Trophoblast cell (in vitro differentiated cells and primary cell): Measurements from ENCODE around the gene RTKN2.
A peak's percentile ranks its signal among the peaks of the same experiment; 100 is the strongest.

ENCODE experiments used
- DNase-seq, 2 donors: peaks; one replicate each; pipeline ENCODE4 v3.0.0-alpha.2; 2016
- H2AFZ ChIP-seq: 2 replicates; pipeline ENCODE4 v1.6.1; 2013; ENCODE audit warnings: low read length, moderate library complexity, mild to moderate bottlenecking; ENCODE audit not compliant: insufficient read depth, poor library complexity
- H2AK5ac ChIP-seq: 2 replicates; pipeline ENCODE4 v1.6.1; 2013; ENCODE audit warnings: mild to moderate bottlenecking, low read length
- H2BK120ac ChIP-seq: 2 replicates; pipeline ENCODE4 v1.6.1; 2013; ENCODE audit warnings: low read length, mild to moderate bottlenecking, moderate library complexity; ENCODE audit not compliant: insufficient read depth, poor library complexity
- H2BK12ac ChIP-seq: 2 replicates; pipeline ENCODE4 v1.6.1; 2013; ENCODE audit warnings: mild to moderate bottlenecking, low read length, moderate library complexity
- H2BK5ac ChIP-seq: 2 replicates; pipeline ENCODE4 v1.6.1; 2013; ENCODE audit warnings: low read length, low read depth, moderate library complexity, mild to moderate bottlenecking; ENCODE audit not compliant: poor library complexity
- H3K14ac ChIP-seq: 2 replicates; pipeline ENCODE4 v1.6.1; 2013; ENCODE audit warnings: mild to moderate bottlenecking, low read length
- H3K18ac ChIP-seq: 2 replicates; pipeline ENCODE4 v1.6.1; 2013; ENCODE audit warnings: mild to moderate bottlenecking, low read length
- H3K23ac ChIP-seq: 2 replicates; pipeline ENCODE4 v1.6.1; 2013; ENCODE audit warnings: low read length
- H3K27ac ChIP-seq: 2 replicates; pipeline ENCODE4 v1.5.1; 2013; ENCODE audit warnings: low read depth, mild to moderate bottlenecking, inconsistent platforms, low read length, moderate library complexity
- H3K27me3 ChIP-seq: 2 replicates; pipeline ENCODE4 v1.6.1; 2013; ENCODE audit warnings: inconsistent platforms, mild to moderate bottlenecking, low read length, moderate library complexity; ENCODE audit not compliant: insufficient read depth
- H3K36me3 ChIP-seq, 2 experiments: 1 replicate in 1 of 2; 2 replicates in 1 of 2; pipeline ENCODE4 v1.6.1; 2013; ENCODE audit warnings: low read length in 2 of 2, mild to moderate bottlenecking in 2 of 2, moderate library complexity in 1 of 2; ENCODE audit not compliant: insufficient read depth in 2 of 2, control insufficient read depth in 1 of 2
- H3K4ac ChIP-seq: 2 replicates; pipeline ENCODE4 v1.6.1; 2013; ENCODE audit warnings: low read depth, mild to moderate bottlenecking, low read length, moderate library complexity
- H3K4me1 ChIP-seq, 2 experiments: 1 replicate in 1 of 2; 2 replicates in 1 of 2; pipeline ENCODE4 v1.6.1; 2013; ENCODE audit warnings: low read length in 2 of 2, mild to moderate bottlenecking in 2 of 2, moderate library complexity in 1 of 2; ENCODE audit not compliant: insufficient read depth in 2 of 2, control insufficient read depth in 1 of 2
- H3K4me2 ChIP-seq: 2 replicates; pipeline ENCODE4 v1.6.1; 2013; ENCODE audit warnings: inconsistent platforms, mild to moderate bottlenecking, low read length, moderate library complexity
- H3K4me3 ChIP-seq: 2 replicates; pipeline ENCODE4 v1.5.1; 2013; ENCODE audit warnings: mild to moderate bottlenecking, low read depth, low read length, inconsistent platforms
- H3K79me1 ChIP-seq: one replicate; pipeline ENCODE4 v1.6.1; 2013; ENCODE audit warnings: low read length
- H3K79me2 ChIP-seq: 2 replicates; pipeline ENCODE4 v1.6.1; 2013; ENCODE audit warnings: low read length, mild to moderate bottlenecking; ENCODE audit not compliant: control insufficient read depth, insufficient read depth, poor library complexity
- H3K9ac ChIP-seq: 2 replicates; pipeline ENCODE4 v1.6.1; 2013; ENCODE audit warnings: mild to moderate bottlenecking, low read length
- H3K9me3 ChIP-seq: 2 replicates; pipeline ENCODE4 v1.6.1; 2013; ENCODE audit warnings: low read depth, mild to moderate bottlenecking, control low read depth, inconsistent platforms, low read length; ENCODE audit not compliant: insufficient read depth
- H4K12ac ChIP-seq: 2 replicates; pipeline ENCODE4 v1.6.1; 2013; ENCODE audit warnings: low read depth, mild to moderate bottlenecking, low read length, moderate library complexity
- H4K8ac ChIP-seq: 2 replicates; pipeline ENCODE4 v1.6.1; 2013; ENCODE audit warnings: low read depth, mild to moderate bottlenecking, low read length, moderate library complexity
- H4K91ac ChIP-seq: one replicate; pipeline ENCODE4 v1.6.1; 2013; ENCODE audit warnings: low read depth, mild to moderate bottlenecking, low read length, moderate library complexity
- WGBS: extraction: QIAGEN DNeasy Blood & Tissue Kit; methylation state at CpG from one replicate; pipeline ENCODE4 v1.1.7; 2013; ENCODE audit warnings: missing lambda C conversion rate; ENCODE audit not compliant: insufficient read length, insufficient coverage; ENCODE audit errors: extremely low coverage; 5-methylcytosine and 5-hydroxymethylcytosine counted together

The RTKN2 gene

DNA sequence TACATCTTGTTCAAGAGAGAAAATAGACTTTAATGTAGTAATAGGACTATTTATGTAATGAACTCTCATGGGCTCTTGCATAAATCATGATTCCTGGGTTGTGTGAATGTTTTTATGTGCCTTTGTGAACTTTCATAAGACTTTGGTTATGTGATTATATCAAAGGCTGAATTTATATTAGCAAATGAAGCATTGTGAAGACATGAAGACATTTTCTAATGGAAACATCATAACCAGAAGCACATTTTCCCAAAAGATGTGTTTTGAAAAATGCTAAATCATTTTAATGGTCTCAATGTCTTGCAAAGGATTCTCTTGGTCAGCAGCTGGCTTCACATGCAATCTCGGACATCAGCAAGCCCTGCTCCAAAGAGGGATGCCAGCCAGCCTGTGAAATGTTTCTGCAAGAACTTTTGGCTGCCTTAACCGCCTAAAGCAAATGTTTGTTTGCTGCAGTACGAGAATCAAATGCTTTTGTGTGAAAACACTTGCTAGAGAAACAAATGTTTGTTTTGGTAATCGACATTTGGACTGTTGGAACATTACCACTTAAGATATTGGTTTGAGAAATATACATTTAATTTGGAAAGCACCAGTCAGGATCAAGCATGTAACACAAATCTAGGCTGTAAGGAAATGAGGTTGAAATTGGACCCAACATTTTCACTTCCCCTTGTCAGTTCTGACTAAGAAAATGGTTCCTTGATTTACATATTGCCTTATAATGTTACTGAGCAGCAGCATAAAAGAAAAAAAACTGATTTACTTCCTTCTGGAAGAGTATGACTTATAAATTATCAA, 102.1 kb downstream of the RTKN2 start:
- no peaks in the 10 kb centered on the region for H3K4me1 ChIP-seq
- H2BK120ac ChIP-seq, result no peak overlapping the region
- no peaks in the 10 kb centered on the region for H3K36me3 ChIP-seq
- no peak overlapping the region for H3K9ac ChIP-seq
- no peaks in the 10 kb centered on the region for H3K9me3 ChIP-seq
- no peak overlapping the region for H2BK12ac ChIP-seq
- H2AFZ ChIP-seq, result no peak overlapping the region
- no peak overlapping the region for H4K8ac ChIP-seq
- H3K23ac ChIP-seq, result no peak overlapping the region
- H4K12ac ChIP-seq, result no peak overlapping the region
- H3K14ac ChIP-seq, result no peak overlapping the region
- H3K4me2 ChIP-seq, result no peak overlapping the region
- H2AK5ac ChIP-seq, result no peak overlapping the region
- H2BK5ac ChIP-seq, result no peak overlapping the region
- peak in 1 of 2 donors; percentile 18 for DNase-seq
- H3K79me2 ChIP-seq, result no peaks in the 10 kb centered on the region
- H3K18ac ChIP-seq, result no peak overlapping the region
- H3K4ac ChIP-seq, result no peak overlapping the region
- no CpG with 5 or more reads among the region's 4 CpGs for whole genome bisulfite sequencing
- H3K4me3 ChIP-seq, result no peak overlapping the region
- H4K91ac ChIP-seq, result no peak overlapping the region
- H3K79me1 ChIP-seq, result no peaks in the 10 kb centered on the region
- no peaks in the 10 kb centered on the region for H3K27me3 ChIP-seq
- H3K27ac ChIP-seq, result no peak overlapping the region

DNA sequence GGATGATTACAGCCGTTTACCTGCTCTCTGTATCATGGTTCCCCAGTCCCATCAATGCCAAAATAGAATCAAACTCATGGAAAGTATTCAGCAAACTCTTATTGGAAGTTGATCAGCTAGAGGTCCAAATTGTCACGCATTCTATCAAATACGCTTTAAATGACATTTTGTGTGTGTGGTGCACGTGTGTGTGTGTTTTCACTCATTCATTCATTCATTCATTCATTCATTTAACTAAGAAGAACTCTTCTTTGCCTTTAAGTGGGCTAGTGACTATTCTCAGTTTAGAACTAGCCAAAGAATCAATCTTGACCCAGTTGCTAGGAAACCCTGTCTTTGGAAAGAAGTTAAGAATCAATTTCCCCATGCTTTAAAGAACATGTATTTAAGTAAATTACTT, 102.8 kb downstream of the RTKN2 start:
- no peak overlapping the region for H3K27ac ChIP-seq
- no peaks in the 10 kb centered on the region for H3K36me3 ChIP-seq
- no peak overlapping the region for H4K8ac ChIP-seq
- H3K14ac ChIP-seq, result no peak overlapping the region
- no peaks in the 10 kb centered on the region for H3K9me3 ChIP-seq
- H3K4ac ChIP-seq, result no peak overlapping the region
- no peak overlapping the region for H2BK12ac ChIP-seq
- H3K79me2 ChIP-seq, result no peaks in the 10 kb centered on the region
- H3K9ac ChIP-seq, result no peak overlapping the region
- no peak overlapping the region for H4K12ac ChIP-seq
- no peak overlapping the region for H3K4me3 ChIP-seq
- H3K27me3 ChIP-seq, result no peaks in the 10 kb centered on the region
- DNase-seq, result no peak
- no peaks in the 10 kb centered on the region for H3K4me1 ChIP-seq
- H4K91ac ChIP-seq, result no peak overlapping the region
- H3K79me1 ChIP-seq, result no peaks in the 10 kb centered on the region
- H3K18ac ChIP-seq, result no peak overlapping the region
- H2AK5ac ChIP-seq, result no peak overlapping the region
- no peak overlapping the region for H3K23ac ChIP-seq
- no peak overlapping the region for H2BK5ac ChIP-seq
- WGBS, result no CpG with 5 or more reads among the region's 4 CpGs
- no peak overlapping the region for H2AFZ ChIP-seq
- no peak overlapping the region for H2BK120ac ChIP-seq
- H3K4me2 ChIP-seq, result no peak overlapping the region

DNA sequence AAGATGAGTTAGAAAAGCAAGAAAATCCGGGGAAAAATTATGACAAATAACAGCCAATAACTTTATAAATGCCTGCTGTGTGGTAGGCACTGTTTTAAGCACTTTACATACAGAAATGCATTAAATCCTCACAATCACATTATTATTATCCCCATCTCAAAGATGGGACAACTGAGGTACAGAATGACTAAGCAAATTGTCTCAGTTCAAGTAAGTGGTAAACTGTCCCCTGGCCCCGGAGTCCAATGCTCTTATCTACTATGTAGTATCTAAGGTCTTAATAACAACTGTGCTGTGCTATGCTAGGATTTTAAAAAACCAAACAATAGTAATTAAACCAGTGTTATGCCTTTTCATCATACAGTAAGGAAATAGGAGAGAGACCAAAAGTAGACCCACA, 105.6 kb downstream of the RTKN2 start:
- no peak overlapping the region for H2BK12ac ChIP-seq

DNA sequence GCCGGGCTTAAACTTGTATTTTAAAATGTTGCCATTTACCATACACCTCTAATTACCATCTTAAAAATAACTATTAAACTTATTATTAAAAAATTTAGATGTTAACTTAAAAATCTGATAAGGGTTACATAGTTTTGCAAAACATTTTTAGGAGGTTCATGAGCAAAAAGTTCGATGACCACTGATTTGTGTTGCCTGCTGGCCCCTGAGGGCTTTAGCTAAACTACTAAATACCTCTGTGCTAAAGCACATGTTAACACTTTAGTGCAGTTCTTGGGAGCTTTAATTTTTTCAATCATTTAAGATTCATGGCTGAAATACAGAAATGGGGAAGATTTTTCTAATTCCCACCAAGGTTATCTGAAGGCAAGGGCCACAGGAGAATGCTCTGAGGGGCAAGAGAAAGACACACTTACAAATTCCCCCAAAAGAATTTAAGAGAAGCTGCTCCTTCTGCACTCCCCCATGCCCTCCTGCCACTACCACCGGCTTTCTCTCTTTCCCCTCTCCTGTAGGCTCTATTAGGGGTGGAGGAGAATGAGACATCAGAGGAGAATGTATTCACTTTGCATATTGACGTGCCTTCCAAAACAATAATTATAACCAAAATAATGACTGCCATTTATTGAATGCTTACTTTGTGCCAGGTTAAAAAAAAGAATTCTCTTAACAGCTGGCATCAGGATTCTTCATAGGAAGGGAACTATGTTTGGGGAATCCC, 106.2 kb downstream of the RTKN2 start:
- Histone ChIP-seq H3K79me1 (no peaks in the 10 kb centered on the region), H3K14ac (no peak overlapping the region), H3K27ac (peak overlapping the region; percentile 34), H3K4me2 (no peak overlapping the region), H3K4ac (no peak overlapping the region), H3K4me3 (no peak overlapping the region), H4K91ac (no peak overlapping the region), H3K18ac (no peak overlapping the region), H3K23ac (no peak overlapping the region), H3K4me1 (no peaks in the 10 kb centered on the region), H4K12ac (no peak overlapping the region), H2BK12ac (no peak overlapping the region), H3K9ac (no peak overlapping the region), H4K8ac (no peak overlapping the region), H2BK5ac (no peak overlapping the region), H3K9me3 (no peaks in the 10 kb centered on the region), H2BK120ac (no peak overlapping the region), H2AFZ (no peak overlapping the region), H3K36me3 (no peaks in the 10 kb centered on the region), H3K79me2 (no peaks in the 10 kb centered on the region), H2AK5ac (no peak overlapping the region), H3K27me3 (no peaks in the 10 kb centered on the region)
- peak; percentile 82 to 87 for DNase-seq
- WGBS, result no CpG with 5 or more reads among the region's 4 CpGs

More for the DNA sequence above, 105.6 kb downstream of the RTKN2 start:
- Histone ChIP-seq H2AFZ (no peak overlapping the region), H3K27ac (no peak overlapping the region), H3K27me3 (no peaks in the 10 kb centered on the region), H3K4me3 (no peak overlapping the region), H3K4me2 (no peak overlapping the region), H3K23ac (no peak overlapping the region), H2BK120ac (no peak overlapping the region), H3K4ac (no peak overlapping the region), H3K79me1 (no peaks in the 10 kb centered on the region), H3K14ac (no peak overlapping the region), H3K36me3 (no peaks in the 10 kb centered on the region), H4K91ac (no peak overlapping the region), H3K9me3 (no peaks in the 10 kb centered on the region), H3K18ac (no peak overlapping the region), H2AK5ac (no peak overlapping the region), H3K4me1 (no peaks in the 10 kb centered on the region), H4K8ac (no peak overlapping the region), H3K9ac (no peak overlapping the region), H3K79me2 (no peaks in the 10 kb centered on the region), H2BK5ac (no peak overlapping the region), H4K12ac (no peak overlapping the region)
- no CpG with 5 or more reads among the region's 2 CpGs for WGBS
- no peak for DNase-seq
